Skin of body (tissue), 2 donors: Measurements from ENCODE around the gene MICOS13. TPM values are rescaled to one million over a fixed set of nuclear protein-coding genes. Genes with fewer than 3 reads are reported as not detected.
"Not testable (repeated sequence)": the region's sequence is repeated elsewhere in the genome, so short reads cannot be mapped to it uniquely, and the experiment has no call there.

Experiments used
- DNase-seq: peaks from one replicate; lab custom pipeline; 2025; lab: John Stamatoyannopoulos, UW
- total RNA-seq: library from RNA; depleted of rRNA; stranded (reverse); fragments of >200 nt; gene quantifications from one replicate; pipeline ENCODE4 v1.2.3, GENCODE V29; 2014

Gene MICOS13
- total RNA-seq, 1 donor from 2014 or later: 25.2 TPM

GRCh38 chr19:5700455-5701092 lies 20.3 kb upstream of the MICOS13 start:
- no peak for DNase-seq

GRCh38 chr19:5698635-5699422 lies 18.5 kb upstream of the MICOS13 start:
- no peak for DNase-seq

GRCh38 chr19:5697890-5698634 lies 17.7 kb upstream of the MICOS13 start:
- no peak for DNase-seq

GRCh38 chr19:5697022-5697889 lies 16.9 kb upstream of the MICOS13 start:
- no peak for DNase-seq

- DNase-seq: no peak
Observed at GRCh38 chr19:5696196-5697021, 16.1 kb upstream of the MICOS13 start.

GRCh38 chr19:5695649-5696195 lies 15.4 kb upstream of the MICOS13 start:
- no peak for DNase-seq

GRCh38 chr19:5694956-5695648 lies 14.8 kb upstream of the MICOS13 start:
- DNase-seq: no peak

GRCh38 chr19:5694167-5694955 lies 14.0 kb upstream of the MICOS13 start:
- no peak for DNase-seq

GRCh38 chr19:5693195-5694166 lies 13.2 kb upstream of the MICOS13 start:
- no peak for DNase-seq

- no peak for DNase-seq
Observed at GRCh38 chr19:5692723-5693194, 12.4 kb upstream of the MICOS13 start.

GRCh38 chr19:5691822-5692722 lies 11.8 kb upstream of the MICOS13 start:
- no peak for DNase-seq

- DNase-seq: no peak
Observed at GRCh38 chr19:5690955-5691821, 10.9 kb upstream of the MICOS13 start.

- DNase-seq: peak; percentile 97
Observed at GRCh38 chr19:5690125-5690954, 10.0 kb upstream of the MICOS13 start, which contains the start of gene RPL36. Gene RPL36 (plus strand): TSS chr19:5690295. CDS start chr19:5690508, 213 bp downstream.

GRCh38 chr19:5688262-5688881 lies 8.1 kb upstream of the MICOS13 start:
- DNase-seq: not testable (repeated sequence)
